Stimulated activated CD8-positive, alpha-beta memory T cell treated with anti-CD3 and anti-CD28 coated beads, Interleukin-7, amount 100 ng/mL, for 24 hours (primary cell): ENCODE measurements around the gene EXOC4.

Experiments used
- DNase-seq: peaks from one replicate; pipeline ENCODE4 v3.0.0-alpha.2; 2020; ENCODE audit warnings: low read depth

EXOC4 gene

GRCh38 chr7:133575726-133576440 is 323.0 kb downstream of the EXOC4 start:
- DNase-seq: no peak

DNA sequence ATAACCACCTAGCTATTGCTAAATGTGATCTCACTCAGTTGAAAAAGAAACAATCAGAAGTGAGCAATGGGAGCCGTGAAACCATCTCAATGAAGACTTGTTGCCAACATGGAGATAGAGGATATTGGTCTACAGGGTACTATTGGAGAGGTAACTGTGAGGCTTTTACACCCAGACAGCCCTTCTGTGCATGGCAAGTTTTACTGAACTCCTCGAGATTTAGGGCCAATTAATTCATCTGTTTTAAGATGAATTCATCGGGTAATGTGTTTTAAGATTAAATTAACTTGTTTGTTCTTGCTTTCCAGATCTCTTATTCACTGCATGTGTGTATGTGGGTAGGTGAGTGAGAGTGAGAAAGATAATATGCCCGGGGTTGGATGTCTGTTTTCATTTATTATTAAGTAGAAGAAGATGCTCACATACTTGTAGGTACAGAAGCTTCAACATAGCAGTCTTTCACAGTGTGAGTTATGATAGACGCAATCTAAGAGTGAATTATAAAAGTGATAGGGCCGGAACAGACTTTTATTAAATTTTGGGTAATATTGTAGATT is 323.8 kb downstream of the EXOC4 start:
- no peak for DNase-seq

GRCh38 chr7:133582766-133583523 is 330.1 kb downstream of the EXOC4 start:
- no peak for DNase-seq

- no peak for DNase-seq
Measured at GRCh38 chr7:133583545-133584171, 330.8 kb downstream of the EXOC4 start.

DNA sequence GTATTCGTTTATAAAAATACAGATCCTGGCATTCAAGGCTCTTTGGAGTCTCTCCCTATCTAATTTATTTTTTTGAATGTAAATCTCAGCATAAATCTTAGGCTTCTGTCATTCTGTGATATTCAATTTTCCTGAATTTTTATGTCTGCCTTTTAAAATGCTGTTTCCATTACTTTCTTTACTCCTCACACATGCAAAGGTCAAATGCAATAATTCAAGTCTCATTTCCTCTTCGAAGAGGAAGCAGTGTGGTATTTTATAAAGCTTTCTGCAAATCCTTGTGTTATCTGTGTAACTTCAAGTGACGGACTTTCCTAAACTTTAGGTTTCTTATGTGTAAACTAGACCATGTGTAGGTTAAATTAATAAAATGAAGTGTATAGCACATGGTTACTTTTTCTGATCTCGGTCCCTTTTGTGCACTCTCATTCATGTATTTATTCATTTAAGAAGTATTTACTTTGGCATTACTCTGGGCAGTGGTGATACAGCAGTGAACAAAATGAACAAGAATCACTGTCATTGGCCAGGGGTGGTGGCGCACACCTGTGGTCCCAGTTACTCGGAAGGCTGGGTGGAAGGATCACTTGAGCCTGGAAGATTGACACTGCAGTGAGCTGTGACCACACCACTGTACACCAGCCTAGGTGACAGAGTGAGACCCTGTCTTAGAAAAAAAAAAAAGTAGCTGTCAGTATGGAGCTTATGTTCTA is 332.2 kb downstream of the EXOC4 start:
- DNase-seq: no peak

DNA sequence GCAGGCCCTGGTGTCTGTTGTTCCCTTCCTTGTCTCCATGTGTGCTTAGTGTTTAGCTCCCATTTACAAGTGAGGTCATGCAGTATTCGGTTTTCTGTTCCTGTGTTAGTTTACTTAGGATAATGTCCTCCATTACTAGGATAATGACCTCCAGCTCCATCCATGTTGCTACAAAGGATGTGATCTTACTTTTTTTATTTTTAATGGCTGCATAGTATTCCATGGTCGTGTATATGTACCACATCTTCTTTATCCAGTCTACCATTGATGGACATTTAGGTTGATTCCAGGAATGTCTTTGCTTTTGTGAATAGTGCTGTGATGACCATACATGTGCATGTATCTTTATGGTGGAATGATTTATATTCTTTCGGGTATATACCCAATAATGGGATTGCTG is 333.4 kb downstream of the EXOC4 start:
- DNase-seq: no peak

- no peak for DNase-seq
Measured at GRCh38 chr7:133587903-133588302, 335.0 kb downstream of the EXOC4 start.

DNA sequence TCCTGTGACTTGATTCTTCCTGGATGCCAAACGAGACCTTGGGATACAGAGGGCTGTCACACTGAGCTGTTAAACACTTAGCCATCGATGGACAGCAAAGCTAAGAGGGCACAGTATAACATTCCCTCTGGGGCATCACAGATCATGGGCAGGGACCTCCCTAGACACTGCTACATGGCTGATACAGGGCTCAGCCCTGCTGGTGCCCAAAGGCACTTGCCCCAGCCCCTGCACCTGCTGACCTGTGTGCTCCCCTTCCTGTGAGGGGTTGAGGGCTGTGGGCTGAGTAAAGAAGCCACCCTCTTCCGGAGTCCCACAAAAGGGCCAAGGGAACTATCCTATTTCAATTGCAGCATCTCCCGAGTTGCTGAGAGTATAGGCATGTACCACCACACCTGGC is 337.9 kb downstream of the EXOC4 start:
- no peak for DNase-seq

GRCh38 chr7:133591704-133592340 is 338.9 kb downstream of the EXOC4 start:
- no peak for DNase-seq

DNA sequence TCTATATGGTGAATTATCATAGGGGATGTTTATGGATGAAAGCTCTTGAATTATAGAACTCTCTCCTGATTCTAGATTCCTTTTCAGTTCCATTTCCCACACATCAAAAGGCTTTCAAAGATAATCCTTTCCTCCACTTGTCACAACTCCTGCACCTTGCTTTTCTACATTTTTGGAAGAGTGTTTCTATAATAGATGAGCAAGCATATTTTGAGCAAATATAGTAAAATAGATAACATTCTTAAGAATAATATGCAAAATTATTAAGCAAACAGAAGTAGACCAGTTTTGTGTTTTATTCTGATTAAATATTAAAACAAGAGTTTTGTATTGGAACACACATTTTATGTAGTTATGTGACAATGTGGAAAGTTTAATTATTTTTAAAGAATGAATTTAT is 340.7 kb downstream of the EXOC4 start:
- no peak for DNase-seq

GRCh38 chr7:133601617-133602016 is 348.7 kb downstream of the EXOC4 start:
- no peak for DNase-seq

DNA sequence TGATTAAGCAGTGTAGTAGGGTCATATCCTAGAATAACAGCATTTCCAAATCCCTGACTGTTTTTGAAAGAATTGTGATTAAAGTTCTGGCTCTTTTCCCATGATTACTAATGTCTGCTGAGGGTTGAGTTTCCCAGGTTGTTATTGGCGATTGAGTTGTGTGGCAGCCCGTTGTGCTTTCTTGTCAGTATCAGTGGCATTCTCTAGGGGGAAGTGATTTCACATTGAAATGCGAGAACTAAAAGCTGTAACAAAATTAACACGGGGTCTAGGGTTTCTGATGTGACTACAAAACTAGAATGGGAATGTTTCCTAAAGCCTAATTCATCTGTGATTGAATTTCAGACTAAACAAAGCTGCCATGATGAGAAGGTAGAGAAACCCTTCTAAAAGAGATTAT is 349.4 kb downstream of the EXOC4 start:
- no peak for DNase-seq

DNA sequence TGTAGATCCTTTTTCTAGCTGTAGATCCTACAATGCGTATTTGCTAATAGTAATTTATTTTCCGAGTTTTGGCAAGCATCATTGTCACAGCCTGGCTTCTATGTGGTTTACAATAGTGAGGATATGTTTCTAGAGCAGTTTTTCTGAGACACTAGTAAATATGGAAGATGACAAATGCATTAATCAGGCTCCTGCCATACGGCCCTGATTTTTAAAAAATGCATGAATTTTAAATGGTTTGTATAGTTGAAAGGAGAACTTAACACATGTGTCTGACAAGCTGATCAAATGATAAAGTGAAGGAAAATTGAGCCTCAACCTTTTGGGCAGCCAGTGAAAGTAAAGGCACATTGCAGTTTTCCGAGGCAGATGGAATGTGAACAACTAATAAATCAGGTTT is 354.1 kb downstream of the EXOC4 start:
- DNase-seq: no peak

- no peak for DNase-seq
Measured at GRCh38 chr7:133609806-133610205, 356.9 kb downstream of the EXOC4 start.

DNA sequence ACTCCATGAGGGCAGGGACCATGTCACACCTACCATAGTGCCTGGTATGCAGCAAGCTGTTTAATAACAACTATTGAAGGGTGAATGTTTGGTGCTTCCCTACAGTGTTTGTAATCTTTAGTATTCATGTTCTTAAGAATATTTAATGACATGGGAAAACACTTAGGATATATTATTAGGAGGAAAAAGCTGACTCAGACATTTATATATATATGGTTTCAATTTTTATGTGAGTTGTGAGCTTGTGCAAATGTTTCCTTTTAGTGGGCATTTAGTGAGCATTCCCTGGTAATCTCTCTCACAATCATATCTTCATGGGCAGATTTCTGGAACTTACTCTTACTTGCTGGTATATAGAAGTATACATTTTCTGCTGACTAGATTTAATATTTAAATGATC is 359.1 kb downstream of the EXOC4 start:
- DNase-seq: no peak

DNA sequence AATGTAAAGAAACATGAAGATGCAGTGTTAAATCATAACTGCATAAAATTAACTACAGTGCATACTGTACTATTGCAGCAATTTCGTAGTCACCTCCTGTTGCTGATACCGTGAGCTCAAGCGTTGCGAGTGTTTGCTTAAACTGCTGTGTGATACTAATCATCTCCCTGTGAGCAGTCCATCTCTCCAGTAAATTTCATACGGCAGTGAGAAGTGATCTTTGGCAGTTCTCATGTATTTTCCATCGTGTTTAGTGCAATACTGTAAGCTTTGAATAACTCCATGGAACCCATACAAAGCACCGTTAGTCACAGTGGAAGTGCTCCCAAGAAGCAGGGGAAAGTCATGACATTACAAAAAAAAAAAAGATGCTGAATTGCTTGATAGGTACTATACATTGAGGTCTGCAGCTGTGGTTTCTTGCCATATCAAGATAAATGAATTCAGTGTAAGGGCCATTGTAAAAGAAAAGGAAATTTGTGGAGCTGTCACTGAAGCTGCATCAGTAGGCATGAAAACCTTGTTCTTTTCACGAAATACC is 360.4 kb downstream of the EXOC4 start:
- DNase-seq: no peak

DNA sequence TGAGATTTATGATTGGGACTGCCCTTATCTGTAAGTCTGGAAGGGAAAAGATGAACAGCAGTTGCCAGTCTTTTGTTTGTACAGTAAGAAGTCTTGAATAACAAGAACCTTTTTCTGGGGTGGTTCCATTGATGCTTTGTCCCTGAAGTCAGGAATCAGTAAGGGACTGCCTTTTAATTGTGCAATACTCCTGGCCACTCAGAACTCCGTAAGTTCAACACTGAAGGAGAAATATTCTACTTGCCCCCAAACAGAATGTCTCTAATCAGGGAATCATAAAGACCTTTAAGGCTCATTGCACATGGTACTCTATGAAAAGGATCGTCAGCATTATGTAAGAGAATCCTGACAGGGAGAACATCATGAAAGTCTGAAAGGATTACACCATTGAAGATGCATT is 361.4 kb downstream of the EXOC4 start:
- DNase-seq: no peak

DNA sequence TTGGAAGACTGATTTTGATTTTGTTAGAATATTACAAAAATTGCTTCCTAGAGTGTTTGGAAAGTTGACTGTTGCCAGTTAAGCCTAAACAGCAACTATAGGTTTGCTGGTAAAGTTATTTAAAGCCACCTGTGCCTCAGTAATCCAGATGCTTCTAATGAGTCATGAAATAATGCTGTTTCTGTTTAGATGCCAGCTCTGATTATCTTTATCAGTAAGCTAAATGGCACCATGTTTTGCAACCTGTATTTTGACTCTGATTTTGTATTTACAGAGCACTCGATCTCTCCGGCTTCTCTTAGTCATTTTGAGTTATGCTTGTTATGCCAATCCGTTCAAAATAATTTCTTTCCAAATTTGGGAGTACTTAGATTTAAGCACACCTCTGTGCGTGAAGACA is 366.1 kb downstream of the EXOC4 start:
- DNase-seq: no peak

DNA sequence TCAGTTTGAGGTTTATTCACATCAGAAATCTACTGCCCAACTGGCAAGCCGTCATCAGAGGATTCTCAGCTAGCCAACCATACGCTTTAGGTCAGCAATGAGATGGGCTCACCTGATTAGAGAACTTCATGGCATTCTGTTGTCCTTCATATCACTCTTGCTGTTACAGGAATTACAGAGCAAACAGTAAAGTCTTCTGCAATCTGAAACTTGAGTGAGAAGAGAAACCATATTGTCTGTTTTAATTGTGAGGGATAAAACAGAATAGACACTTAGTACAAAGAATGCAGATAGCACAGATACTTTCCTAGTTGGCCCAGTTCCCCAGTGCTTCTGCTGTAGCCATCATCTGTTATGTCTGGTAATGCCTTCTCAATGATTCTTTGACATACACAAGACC is 366.6 kb downstream of the EXOC4 start:
- no peak for DNase-seq

- DNase-seq: no peak
Measured at GRCh38 chr7:133623721-133624120, 370.8 kb downstream of the EXOC4 start.

DNA sequence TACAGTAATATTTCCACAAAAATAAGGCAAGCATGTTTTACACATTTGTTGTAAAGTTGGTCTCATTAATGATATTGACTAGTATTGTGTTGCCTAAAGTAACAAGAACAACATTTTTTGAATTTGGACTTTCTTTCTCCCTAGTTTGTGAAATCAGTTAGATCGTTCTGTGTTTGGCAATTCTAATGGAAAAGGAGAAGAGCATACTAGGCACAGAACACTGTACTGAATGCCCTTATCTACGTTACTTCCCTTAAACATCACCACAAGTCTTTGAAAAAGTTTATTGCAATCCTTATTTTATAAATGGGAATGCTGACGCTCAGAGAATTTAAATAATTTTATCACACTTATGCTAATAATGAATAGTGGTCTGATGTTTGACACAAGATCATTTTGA is 372.2 kb downstream of the EXOC4 start:
- DNase-seq: no peak

GRCh38 chr7:133629701-133630100 is 376.8 kb downstream of the EXOC4 start:
- no peak for DNase-seq
